ENCODE data around the gene KRTAP13-3.

The KRTAP13-3 gene, protein sequence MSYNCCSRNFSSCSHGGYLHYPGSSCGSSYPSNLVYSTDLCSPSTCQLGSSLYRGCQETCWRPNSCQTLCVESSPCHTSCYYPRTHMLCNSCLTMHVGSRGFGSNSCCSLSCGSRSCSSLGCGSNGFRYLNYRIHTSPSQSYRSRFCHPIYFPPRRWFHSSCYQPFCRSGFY

GRCh38 chr21:30425826-30426225 lies at the start of gene KRTAP13-3:
Gene KRTAP13-3 (minus strand): TSS chr21:30425926. CDS start chr21:30425912, 14 bp downstream.
- no peak for DNase-seq (ENCODE audit: low read depth)

- no peak for DNase-seq (ENCODE audit: low read depth)
These were observed 43.4 kb upstream of the KRTAP13-3 start for GRCh38 chr21:30468900-30469714.

DNA sequence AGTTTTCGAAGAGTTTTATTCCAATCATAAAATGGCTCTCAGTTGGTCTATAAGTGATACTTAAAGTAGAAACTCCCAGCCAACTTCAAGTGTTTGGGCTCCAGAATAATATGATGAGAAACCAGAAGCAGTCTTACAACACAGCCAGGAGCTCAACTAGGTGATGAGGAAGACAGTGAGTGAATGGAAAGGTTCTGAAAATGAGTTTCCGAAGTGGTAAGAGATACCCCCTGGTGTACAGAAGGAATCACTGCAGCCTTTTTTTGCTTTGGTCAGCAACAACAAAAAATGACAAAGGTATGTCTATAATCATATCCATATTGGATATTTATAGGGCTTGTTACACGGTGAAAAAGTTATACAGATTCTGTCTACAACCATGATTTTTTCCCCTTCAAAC lies 38.0 kb upstream of the KRTAP13-3 start:
- no peak for DNase-seq (ENCODE audit: low read depth)

DNA sequence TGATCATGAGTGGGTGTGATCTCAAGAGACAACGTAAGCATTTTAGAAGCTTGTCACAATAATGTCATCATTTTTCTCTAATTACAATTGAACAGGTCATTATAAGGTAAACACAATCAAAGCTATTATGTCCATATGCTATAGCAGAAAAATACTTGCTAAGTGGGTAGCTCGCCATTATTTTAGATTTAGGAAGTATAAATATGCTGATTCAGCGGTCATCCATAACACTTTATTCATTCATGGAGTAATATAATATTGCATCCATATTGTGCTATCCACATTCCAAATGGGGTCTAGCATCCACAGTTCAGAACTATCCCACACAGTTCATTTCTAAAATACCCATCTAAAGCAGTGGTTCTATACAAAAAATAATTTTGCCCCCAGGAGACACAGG lies 22.8 kb upstream of the KRTAP13-3 start:
- DNase-seq (ENCODE audit: low read depth) = no peak

- DNase-seq (ENCODE audit: low read depth) = no peak
These were observed 21.3 kb upstream of the KRTAP13-3 start for GRCh38 chr21:30447056-30447455.

DNA sequence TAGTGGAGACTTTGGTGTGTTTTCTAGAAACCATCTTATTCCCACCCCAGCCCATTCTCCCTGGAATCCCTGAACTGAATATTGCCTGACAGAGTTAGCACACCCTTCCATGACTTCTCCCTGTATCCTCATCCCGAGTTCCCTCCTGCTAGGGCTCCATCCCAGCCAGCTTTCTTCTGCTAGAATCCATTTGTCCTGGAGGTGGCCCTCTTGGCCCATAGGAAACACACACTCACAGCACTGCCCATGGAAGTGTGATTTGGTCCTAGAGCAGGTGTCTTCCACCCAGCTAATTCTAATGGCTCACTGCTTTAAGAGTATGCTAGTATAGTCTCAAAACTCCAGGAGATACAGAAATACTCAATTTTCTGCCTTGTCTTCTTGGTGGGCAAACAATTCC lies 18.5 kb upstream of the KRTAP13-3 start:
- DNase-seq (ENCODE audit: low read depth) = no peak

GRCh38 chr21:30443226-30443625 lies 17.5 kb upstream of the KRTAP13-3 start:
- DNase-seq (ENCODE audit: low read depth) = no peak

- no peak for DNase-seq (ENCODE audit: low read depth)
These were observed 14.2 kb upstream of the KRTAP13-3 start, which contains the start of gene KRTAP15-1 for GRCh38 chr21:30439975-30440374. Gene KRTAP15-1 (plus strand): TSS chr21:30440275. CDS start chr21:30440328, 53 bp downstream.

DNA sequence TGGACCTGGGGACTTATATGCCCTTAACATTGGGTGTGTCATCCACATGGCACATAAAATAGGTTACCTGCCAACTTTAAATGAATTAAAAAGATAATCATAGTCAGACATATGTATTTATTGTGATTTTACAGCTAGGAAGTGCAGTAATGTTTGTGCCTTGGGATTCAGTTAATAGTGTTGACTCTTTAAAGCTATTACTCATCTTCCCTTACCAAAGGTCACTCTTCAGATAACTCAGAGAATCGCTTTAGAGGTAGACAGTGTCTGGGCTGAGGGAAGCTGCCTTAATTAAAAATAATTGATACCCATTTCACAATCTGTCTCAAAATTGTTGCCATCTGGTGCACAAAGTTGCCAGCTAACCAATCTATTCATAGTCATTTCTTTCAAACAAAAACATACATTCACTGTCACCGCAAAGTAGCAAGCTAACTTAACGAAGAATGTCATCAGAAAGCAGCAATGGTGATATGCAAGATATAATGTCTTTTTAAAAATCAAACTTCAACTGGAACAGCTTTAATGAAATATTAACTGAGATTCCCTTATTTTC lies 11.4 kb upstream of the KRTAP13-3 start:
- DNase-seq (ENCODE audit: low read depth) = no peak

DNA sequence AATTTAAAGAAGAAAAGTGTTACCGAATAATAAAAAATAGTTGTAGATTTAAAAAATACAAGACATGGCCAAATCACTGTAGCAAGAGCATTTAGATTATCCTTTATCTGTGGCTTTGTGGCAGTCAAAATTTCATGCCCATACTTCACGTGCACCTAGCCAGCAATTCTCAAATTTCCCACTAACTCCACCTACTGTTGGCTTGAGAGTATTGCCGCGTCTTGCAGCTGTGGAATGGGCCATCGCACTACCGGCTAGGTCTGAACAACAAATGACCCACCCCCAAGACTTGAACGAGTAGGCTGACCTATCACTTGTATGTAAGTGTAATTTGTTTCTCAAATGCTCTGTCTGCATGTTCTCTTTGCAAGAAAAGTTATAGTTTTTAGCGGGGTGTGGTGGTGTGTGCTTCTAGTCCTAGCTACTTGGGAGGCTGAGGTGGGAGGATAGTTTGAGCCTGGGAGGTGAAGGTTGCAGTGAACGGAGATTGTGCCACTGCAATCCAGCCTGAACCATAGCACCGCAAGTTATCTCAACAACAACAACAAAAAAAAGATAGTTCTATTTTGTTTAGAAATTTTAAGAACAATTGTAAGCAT lies 8.4 kb upstream of the KRTAP13-3 start:
- no peak for DNase-seq (ENCODE audit: low read depth)

DNA sequence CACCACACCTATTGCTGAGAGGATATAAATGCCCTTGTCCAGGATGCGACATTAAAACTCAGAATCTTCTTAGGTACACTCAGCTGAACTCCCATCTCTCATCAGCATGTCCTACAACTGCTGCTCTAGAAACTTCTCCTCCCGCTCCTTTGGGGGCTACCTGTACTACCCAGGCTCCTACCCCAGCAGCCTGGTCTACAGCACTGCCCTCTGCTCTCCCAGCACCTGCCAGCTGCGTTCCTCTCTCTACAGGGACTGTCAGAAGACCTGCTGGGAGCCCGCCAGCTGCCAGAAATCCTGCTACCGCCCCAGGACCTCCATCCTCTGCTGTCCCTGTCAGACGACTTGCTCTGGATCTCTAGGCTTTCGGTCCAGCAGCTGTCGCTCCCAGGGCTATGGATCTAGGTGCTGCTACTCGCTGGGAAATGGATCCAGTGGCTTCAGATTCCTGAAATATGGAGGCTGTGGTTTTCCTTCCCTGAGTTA lies 4.5 kb upstream of the KRTAP13-3 start, which contains the start of gene KRTAP13-4:
TSS of gene KRTAP13-4 (plus strand) at position 51 of the 486 bp plus-strand sequence. CDS start at position 107, 56 bp downstream.
- no peak for DNase-seq (ENCODE audit: low read depth)

- no peak for DNase-seq (ENCODE audit: low read depth)
These were observed 1.0 kb upstream of the KRTAP13-3 start for GRCh38 chr21:30426731-30427130.

DNA sequence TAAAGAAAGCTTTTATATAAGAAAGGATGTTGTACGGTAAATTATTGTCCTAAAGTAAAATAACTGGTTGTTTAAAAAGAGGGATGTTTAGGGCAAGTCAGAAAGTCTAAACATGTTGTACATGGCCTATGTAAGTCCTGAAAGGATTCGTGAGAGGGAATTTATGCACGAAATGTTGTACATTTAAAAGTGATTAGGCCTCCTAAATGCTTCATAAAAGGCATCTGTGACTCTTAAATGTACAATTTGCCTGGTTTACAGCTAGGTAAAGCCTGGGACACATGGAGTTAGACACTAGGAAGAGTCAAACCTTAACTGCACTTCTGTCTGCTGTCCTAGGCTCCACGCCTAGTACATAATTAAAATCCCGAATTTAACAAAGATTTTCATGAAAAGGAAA lies 9.7 kb downstream of the KRTAP13-3 start:
- DNase-seq (ENCODE audit: low read depth) = no peak

DNA sequence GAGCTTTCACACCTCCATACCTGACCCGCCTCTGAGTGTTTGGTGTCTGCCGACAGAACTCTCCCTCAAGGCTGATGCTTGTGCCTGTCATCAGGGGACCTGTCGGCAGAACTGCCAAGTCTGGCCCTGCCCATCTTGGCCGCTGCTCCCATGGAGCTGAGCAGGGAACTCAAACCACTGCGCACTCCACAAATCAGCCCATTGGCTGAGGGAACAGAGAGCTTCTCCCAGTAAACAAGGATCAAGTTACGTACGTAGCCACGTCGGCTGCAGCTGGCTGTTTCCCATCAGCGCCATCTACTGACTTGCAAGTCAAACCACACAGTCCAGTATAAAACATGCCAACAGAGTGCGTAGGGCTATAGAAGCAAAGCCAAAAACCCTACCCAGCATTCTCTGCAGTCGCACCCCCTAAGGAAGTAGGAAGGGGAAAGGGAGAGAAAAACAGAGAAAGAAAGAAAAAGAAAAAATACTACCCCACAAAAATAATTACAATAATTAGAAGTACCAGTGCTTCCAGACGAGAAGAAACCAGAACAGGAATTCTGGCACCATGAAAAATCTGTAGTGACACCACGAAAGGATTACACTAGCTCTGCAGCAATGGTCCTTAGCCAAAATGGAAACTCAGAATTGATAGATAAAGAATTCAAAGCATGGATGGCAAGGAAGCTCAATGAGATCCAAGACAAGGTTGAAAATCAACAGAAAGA lies 16.8 kb downstream of the KRTAP13-3 start:
- no peak for DNase-seq (ENCODE audit: low read depth)

GRCh38 chr21:30395731-30396130 lies 30.0 kb downstream of the KRTAP13-3 start, which contains the start of gene KRTAP13-1:
Gene KRTAP13-1 (plus strand): TSS chr21:30396031. CDS start chr21:30396087, 56 bp downstream.
- no peak for DNase-seq (ENCODE audit: low read depth)

DNA sequence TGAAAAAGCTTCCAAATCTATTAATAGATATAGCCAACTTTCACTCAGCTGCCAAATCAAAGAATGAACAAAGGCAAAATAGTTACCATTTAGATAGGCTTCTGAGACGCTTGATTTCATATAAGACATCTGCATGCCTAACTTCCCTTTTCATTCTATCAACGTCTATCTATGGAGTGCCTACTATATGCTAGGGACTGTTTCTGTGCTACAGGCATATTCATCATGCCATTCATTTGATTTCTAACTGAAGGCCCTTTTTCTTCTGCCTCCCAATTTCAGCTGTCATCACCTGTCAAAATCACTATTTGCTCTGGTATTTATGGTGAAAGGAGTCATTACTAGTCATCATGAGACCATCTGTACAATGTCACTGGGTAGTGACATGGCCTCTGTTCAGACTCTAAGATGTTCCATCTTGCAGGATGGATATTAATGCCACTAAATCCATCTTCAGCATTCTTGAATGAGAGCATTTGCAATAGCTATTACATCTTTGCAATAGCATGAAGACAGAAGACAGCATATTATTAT lies 34.2 kb downstream of the KRTAP13-3 start:
- DNase-seq (ENCODE audit: low read depth) = no peak

GRCh38 chr21:30382201-30382600 lies 43.5 kb downstream of the KRTAP13-3 start:
- DNase-seq (ENCODE audit: low read depth) = no peak
